ENCODE data around the gene FDCSP. TPM values are rescaled to one million over a fixed set of nuclear protein-coding genes. Genes with fewer than 3 reads are reported as not detected.

FDCSP gene
- total and polyA plus RNA-seq, 2 of the 8 experiments (the other 6 are each of a cell fraction or from before 2014, with no cell fraction given), result not detected

DNA sequence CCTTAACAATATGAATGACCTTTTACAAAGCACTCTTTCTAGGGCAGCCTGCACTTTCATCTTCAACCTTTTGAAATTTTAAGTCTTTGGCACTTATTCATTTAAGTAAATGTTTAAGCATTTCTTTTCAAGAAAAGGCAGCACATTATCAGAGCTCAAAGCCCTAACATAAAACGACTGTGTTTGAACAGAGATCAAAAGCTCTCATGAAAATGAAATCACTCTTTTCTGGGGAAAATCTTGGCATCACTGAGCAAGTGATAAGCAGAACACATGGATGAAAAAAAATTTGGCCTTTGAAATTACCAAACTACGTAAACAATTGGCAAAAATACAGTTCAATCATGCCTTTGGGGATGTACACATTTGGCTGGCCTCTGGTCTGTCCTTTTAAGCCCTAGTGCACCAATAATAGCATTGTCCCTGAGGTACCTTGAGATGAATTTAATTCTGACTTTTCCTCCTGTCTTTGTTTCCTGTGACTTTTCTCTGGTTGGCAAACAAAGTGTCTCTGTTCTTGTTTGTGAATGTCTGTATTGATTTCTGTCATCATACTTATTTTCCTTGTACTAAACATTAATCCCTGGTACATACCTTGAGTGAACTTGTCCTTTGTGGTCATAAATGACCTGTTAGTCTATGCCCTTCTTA lies 43.3 kb upstream of the FDCSP start (continued):
- TF ChIP-seq TCF12 (IDR thresholded peaks at IDR 0.05; ENCODE audit: low read depth, low read length), result no peak
- TF ChIP-seq CHD1 (IDR thresholded peaks at IDR 0.05; ENCODE audit: low read depth, low read length), result no peak
- TF ChIP-seq CREB1 (IDR thresholded peaks at IDR 0.05), result no peak
- no peak for TF ChIP-seq NRF1 (IDR thresholded peaks at IDR 0.05; ENCODE audit: low read depth, low read length)
- no peak for TF ChIP-seq SAP30 (IDR thresholded peaks at IDR 0.05; ENCODE audit: insufficient read depth, insufficient replicate concordance, low read length)
